Measurements from ENCODE around the gene ZNF629.

Gene ZNF629

DNA sequence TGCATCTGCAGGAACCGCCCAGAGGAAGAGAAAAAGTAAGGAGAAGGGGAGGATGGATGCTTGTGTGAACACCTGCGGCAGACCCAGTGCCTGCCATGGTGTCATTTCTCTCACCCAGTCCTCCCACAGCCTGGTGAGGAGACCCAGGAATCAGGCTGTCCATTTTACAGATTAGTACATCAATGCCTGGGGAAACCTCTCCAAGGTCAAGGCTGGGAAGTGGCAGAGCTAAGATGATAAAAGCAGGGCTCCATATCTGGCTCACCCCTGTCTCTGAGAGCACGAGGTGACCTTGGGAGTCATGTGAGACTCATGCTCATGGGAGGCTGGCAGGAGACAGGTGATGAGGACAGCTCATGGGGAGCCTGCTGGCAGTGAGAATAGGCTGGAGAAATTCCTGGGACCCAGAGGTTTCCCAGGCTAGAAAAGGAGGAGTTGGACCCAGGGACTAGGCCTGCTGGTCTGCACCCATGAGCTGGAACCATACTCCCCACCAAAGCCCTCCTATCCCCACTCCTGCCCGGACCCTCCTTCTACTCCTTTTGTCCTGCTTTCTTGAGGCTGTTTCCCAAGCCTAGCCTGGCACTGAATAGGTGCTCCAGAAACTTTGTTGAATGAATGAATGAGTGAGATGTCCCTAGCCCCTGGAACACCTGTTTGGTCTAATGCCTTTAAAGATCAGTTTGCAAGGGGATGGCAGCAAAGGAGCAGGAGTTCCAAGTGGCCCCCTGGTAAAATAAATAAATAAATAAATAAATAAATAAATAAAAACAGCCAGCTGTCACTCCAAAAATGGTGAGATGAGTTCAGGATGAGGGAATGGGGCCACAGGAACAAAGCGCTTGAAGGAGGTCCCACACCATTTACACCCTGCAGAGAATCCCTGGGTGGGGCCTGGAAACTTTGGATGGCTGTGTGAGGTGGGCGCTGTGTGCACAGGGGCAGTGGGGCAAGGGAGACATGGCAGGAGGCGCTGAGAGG is 1.6 kb downstream of the ZNF629 start:
- no peak for DNase-seq

GRCh38 chr16:30784215-30784614 is 2.8 kb downstream of the ZNF629 start:
- DNase-seq: no peak

GRCh38 chr16:30783280-30784109 is 3.5 kb downstream of the ZNF629 start:
- DNase-seq: no peak

GRCh38 chr16:30782486-30783279 is 4.3 kb downstream of the ZNF629 start:
- DNase-seq: no peak

- no peak for DNase-seq
Measured at GRCh38 chr16:30780549-30780948, 6.5 kb downstream of the ZNF629 start.

DNA sequence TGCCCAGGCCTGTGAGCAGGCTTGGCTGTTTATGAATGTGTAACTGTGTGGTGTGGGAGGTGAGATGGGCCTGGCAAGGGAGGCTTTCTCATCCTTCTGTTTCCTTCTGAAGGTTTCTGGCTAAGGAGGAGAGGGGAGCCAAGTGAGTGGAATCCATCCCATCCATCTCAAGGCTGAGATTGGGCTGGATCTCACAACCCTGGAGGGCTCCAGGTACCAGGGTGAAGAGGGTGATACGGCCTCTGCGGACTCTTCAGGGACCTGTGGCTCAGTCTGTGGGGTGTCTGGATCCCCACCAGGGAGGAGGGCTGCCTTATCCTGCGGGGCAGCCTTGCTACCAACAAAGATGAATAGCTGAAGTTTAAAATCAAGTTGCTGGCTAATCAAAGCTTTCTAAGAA is 7.0 kb downstream of the ZNF629 start:
- no peak for DNase-seq

DNA sequence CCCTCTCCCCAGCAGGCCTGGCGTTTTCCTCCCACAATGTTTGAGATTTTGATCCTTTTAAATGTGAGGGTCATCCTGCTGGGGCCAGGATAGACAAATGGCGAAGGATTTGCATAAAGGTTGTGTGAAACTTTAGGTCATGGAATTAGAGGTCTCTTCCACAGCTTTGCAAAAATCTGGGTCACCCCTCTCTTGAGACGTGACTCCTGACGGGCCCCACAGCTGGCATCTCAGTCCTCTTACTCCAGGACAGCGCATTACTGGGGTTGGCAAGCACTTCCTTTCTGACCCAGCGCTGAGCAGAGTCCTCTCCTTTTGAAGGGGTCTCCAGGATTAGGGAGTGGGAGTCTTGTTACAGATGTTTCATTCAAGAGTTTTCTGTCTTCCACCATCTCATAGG is 7.4 kb downstream of the ZNF629 start:
- no peak for DNase-seq

DNA sequence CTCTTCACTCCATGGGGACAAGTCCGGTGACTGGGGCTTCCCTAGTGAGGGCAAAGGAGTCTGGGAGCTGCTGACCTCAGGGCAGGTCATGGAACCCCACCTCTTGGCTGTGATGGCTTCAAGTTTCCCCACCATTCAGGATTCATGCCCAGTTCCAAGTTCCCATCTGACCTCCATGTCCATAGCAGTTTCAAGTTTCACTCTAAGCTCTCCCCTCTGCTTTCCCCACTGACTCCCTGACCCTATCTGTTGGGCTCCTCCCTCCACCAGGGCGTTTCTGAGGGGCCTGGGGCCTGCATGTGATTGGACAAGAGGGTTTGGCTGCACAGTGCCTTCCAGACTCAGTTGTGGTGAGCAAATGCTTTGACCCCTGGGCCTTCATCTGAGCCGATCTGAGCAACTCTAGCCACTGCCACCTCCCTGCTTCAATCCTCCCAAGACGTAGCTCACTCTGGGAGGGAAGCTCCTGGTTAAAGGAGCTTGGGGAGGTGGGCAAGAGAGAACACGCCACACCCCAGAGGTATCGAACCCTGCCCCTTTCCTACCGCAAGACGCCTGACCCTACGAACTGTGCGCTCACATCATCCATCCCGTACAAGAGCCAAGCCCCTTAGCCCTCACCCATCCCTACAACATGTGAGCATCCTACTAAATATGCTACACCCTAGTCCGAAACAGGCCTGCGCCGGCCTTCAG is 8.3 kb downstream of the ZNF629 start:
- DNase-seq: no peak

DNA sequence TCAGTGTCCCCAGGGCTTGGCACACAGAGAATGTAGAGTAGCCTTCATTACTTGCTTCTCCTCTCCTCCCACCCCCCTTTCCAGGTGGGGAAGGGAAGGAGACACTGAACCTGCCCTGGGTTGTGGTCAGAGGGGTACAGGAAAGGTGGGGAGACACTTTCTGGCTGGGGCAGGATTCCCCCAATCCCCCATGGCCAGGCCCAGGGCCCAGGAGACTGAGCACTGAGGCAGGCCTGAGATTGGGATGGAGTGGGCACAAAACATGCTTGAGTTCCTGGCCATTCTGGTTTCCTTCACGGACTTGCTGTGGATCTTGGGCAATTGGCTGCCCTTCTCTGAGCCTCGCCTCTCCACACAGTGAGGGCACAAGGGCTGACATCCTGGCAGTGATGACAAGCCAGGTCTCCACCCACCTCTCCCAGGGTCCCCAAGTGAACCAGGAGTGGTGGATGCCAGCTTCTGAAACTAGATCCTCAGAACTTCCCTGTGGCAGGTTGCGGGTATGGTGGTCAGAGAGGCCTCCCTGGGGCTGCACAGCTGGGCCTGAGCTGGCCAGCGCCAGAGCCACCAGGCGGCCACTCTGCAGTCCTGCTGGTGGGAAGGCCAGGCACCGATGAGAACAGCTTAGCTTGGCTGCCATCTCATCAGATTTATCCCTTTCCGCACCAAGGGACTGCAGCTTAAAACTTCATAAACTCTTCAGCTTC is 9.3 kb downstream of the ZNF629 start:
- DNase-seq: no peak

- peak; percentile 79 for DNase-seq
Measured at GRCh38 chr16:30775392-30776188, 11.4 kb downstream of the ZNF629 start.

DNA sequence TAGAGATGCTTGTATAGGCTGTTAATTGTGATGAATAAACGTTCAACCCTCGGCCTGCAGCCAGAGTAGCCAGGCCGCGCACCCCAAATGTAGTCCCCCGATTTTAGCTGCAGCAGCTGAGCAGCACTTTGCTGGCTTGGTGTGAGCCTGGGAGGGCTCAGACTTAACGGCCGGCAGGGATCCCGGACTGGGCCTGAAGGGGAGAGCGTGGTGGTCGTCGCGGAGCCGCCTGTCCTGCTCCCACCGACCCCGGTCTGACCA is 11.9 kb downstream of the ZNF629 start:
- no peak for DNase-seq

GRCh38 chr16:30774367-30775130 is 12.5 kb downstream of the ZNF629 start:
- DNase-seq: no peak

- no peak for DNase-seq
Measured at GRCh38 chr16:30773826-30774225, 13.2 kb downstream of the ZNF629 start.

- DNase-seq: no peak
Measured at GRCh38 chr16:30771726-30772125, 15.3 kb downstream of the ZNF629 start.

GRCh38 chr16:30769379-30770089 is 17.5 kb downstream of the ZNF629 start:
- no peak for DNase-seq

DNA sequence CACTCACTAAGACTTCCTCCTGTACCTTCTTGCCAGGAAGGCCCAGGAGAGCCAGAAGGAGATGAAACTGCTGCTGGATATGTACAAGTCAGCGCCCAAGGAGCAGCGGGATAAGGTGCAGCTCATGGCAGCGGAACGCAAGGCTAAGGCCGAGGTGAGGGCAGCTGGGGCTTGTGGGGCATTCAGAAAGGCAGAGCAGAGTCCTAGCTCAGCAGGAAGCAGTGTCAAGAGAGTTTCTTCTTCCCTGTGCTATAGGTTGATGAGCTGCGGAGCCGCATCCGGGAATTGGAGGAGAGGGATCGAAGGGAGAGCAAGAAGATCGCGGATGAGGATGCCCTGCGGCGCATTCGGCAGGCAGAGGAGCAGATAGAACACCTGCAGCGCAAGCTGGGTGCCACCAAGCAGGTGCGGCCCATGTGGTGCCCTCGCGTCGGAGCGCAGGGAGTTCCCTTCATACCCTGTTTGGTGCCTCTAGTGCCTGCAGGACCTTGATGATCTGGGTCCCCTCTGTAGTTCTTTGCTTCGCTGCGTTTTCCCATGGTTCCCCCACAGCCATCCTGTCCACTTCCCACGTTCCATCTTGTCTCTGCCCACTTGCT is 18.3 kb downstream of the ZNF629 start:
- DNase-seq: no peak

GRCh38 chr16:30767767-30768465 is 19.1 kb downstream of the ZNF629 start:
- DNase-seq: no peak

DNA sequence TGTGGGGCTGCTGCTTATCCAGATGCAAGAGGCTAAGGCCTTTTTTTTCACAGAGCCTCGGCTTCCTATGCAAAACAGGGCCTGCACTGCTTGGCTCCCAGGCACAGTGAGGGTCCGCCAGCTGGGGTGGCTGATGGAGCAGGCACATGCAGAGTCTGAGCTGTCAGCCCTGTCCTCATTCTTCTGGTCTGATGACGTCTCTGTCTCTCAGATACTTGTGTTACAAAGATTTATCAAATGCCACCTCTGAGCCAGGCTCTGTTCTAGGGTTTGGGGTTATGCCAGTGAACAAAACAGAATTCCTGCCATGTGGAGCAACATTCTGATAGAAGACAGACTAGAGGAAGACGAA is 20.1 kb downstream of the ZNF629 start:
- DNase-seq: no peak

All from activated CD4-positive, alpha-beta T cell treated with anti-CD3 and anti-CD28 coated beads for 48 hours (primary cell).